Measurements from ENCODE around the gene FKBP10. TPM values are rescaled to one million over a fixed set of nuclear protein-coding genes. Genes with fewer than 3 reads are reported as not detected.

The FKBP10 gene
- total and polyA plus RNA-seq, 9 donors, result 113 to 226 (median 153) TPM

DNA sequence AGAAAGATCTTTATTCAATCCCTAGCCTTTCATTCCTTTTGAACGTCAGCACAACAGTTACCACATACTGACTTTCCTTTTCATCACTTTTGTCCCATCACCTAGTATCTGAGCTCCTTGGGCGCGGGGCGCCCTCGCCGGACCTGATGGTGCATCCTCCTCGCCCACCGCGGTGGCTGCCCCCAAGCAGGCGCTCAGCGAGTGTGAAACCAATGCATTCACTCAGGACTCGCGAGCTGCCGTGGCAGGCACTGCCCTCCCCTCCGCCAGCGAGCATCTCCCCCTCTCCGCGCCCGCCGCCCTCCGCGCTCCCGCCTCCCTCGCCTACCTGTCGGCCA lies 51.7 kb downstream of the FKBP10 start:
- Histone ChIP-seq H3K4me1 (ENCODE audit: control insufficient read depth, insufficient read depth, low read length) (peaks cover 18% of the 10 kb centered on the region), H3K4me3 (ENCODE audit: low read length) (peak overlapping the region; percentile 74), H3K36me3 (ENCODE audit: control insufficient read depth, insufficient read depth, low read length) (peaks cover 22% of the 10 kb centered on the region), H3K27me3 (ENCODE audit: control insufficient read depth, insufficient read depth, low read length) (no peaks in the 10 kb centered on the region), H3K27ac (ENCODE audit: low read length) (peak overlapping the region; percentile 91), H3K9me3 (replicated peaks; ENCODE audit: control insufficient read depth, low read depth, low read length) (no peaks in the 10 kb centered on the region)
- WGBS (ENCODE audit: insufficient coverage), result 0% methylated on average over 25 of the region's 25 CpGs
- no peak for DNase-seq

DNA sequence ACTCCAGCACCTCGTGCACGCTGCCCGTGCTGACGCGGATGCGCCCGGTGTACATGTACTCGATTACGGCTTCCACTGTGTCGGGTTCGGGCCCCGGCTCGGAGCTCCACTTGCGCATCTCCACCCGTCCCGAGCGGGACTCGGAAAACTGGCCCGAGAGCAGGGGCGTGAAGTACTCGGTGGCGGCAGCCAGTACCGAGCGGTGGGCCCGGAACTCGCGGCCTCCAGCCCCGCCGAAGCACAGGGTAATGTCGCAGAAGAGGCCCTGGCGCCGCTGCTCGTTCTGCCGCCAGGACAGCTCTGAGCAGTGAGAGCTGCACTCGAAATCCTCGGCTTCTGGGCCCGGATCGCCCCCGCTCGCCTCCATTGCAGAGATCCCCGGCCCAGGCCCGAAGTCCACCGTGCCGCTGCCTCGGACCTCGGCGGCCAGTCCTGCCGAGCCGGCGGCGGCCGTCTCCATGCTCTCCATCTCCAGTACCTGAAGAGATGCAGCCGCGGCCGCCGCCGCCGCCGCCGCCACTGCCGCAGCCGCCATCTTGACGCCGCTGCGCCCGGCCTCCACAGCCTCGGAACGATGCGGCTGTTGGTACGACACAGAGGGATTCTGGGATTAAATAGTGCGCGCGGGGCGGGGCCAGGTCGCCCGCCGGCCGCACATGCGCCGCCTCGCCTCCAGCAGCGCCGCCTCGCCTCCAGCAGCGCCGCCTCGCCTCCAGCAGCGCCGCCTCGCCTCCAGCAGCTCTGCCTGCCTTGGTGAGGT lies 52.2 kb downstream of the FKBP10 start, which contains the start of gene KLHL11:
Gene KLHL11 (minus strand): TSS at position 588 of the 760 bp plus-strand sequence. CDS start 53 bp downstream, at position 535.
- WGBS (ENCODE audit: insufficient coverage), result under 1% methylated on average over 90 of the region's 90 CpGs
- Histone ChIP-seq H3K27me3 (ENCODE audit: control insufficient read depth, insufficient read depth, low read length) (no peaks in the 10 kb centered on the region), H3K27ac (ENCODE audit: low read length) (peak within 1 kb of the TSS; percentile 91), H3K36me3 (ENCODE audit: control insufficient read depth, insufficient read depth, low read length) (peaks cover 28% of the 10 kb centered on the region), H3K9me3 (replicated peaks; ENCODE audit: control insufficient read depth, low read depth, low read length) (no peaks in the 10 kb centered on the region), H3K4me3 (ENCODE audit: low read length) (peak within 1 kb of the TSS; percentile 74), H3K4me1 (ENCODE audit: control insufficient read depth, insufficient read depth, low read length) (peaks cover 18% of the 10 kb centered on the region)
- peak; percentile 96 for DNase-seq

DNA sequence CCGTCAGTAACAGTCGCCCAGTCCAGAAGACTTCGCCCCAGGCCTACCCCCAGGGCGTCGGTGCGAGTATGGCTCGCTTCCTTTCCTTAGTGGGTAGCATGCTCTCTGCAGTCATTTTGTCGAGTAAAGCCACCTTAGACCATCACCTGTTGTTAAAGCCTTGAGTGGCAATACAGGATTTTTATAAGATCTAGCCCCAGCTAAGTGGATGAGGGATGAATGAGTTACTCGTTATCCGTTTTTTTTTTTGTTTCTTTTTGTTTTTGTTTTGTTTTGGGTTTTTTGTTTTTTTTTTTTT lies 52.7 kb downstream of the FKBP10 start:
- Histone ChIP-seq H3K27ac (ENCODE audit: low read length) (peak overlapping the region; percentile 66), H3K9me3 (replicated peaks; ENCODE audit: control insufficient read depth, low read depth, low read length) (no peaks in the 10 kb centered on the region)
- 0% methylated on average over 6 of the region's 10 CpGs for WGBS (ENCODE audit: insufficient coverage)

DNA sequence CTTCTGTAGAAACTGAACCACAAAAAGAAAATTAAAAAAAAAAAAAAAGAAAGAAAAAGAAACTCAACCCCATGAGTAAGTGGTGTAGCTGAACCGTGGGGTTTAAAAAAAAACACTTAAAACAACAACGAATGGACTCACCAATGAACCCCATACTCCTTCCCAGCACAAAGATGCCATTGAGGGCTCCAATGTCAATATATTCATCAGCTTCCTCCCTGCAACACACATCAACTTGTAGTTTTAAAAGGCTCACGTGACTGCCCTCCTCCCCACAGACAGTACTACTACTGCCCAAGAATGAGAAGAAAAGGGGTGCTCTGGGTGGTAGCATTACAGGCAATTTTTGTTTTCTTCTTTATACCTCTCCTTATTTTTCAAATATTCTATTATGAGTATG lies 55.8 kb downstream of the FKBP10 start:
- H3K36me3 ChIP-seq (ENCODE audit: control insufficient read depth, insufficient read depth, low read length), result peaks cover 59% of the 10 kb centered on the region
- 89% methylated on average over 1 of the region's 3 CpGs for WGBS (ENCODE audit: insufficient coverage)
- H3K4me3 ChIP-seq (ENCODE audit: low read length), result no peak overlapping the region
- H3K9me3 ChIP-seq (replicated peaks; ENCODE audit: control insufficient read depth, low read depth, low read length), result no peaks in the 10 kb centered on the region
- H3K27me3 ChIP-seq (ENCODE audit: control insufficient read depth, insufficient read depth, low read length), result no peaks in the 10 kb centered on the region
- H3K4me1 ChIP-seq (ENCODE audit: control insufficient read depth, insufficient read depth, low read length), result peaks cover 9% of the 10 kb centered on the region
- no peak for DNase-seq
- no peak overlapping the region for H3K27ac ChIP-seq (ENCODE audit: low read length)

More for the DNA sequence above, 52.7 kb downstream of the FKBP10 start:
- peak overlapping the region; percentile 44 for H3K4me3 ChIP-seq (ENCODE audit: low read length)
- peaks cover 33% of the 10 kb centered on the region for H3K36me3 ChIP-seq (ENCODE audit: control insufficient read depth, insufficient read depth, low read length)
- H3K4me1 ChIP-seq (ENCODE audit: control insufficient read depth, insufficient read depth, low read length), result peaks cover 18% of the 10 kb centered on the region
- H3K27me3 ChIP-seq (ENCODE audit: control insufficient read depth, insufficient read depth, low read length), result no peaks in the 10 kb centered on the region
- DNase-seq, result no peak

DNA sequence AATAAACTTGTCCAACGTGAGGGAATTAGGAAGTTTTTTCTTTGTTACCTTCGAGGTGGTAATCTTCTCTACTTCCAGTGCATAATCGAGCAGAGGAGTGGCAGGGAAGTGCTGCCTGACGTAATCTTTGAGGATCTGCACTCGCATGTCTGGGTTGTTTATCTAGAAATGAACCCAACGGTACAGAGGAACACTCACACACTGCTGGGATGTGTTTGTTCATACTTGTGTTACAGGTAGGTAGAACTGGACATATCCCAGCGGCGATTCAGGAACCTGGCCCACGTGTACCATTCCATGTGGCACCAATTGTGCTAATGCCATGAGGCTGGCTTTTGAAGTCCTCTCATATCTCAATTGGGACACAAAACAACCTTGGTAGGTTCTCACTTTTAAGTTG lies 56.6 kb downstream of the FKBP10 start:
- no peak for DNase-seq
- 92% methylated on average over 6 of the region's 9 CpGs for WGBS (ENCODE audit: insufficient coverage)
- no peak overlapping the region for H3K27ac ChIP-seq (ENCODE audit: low read length)
- H3K4me3 ChIP-seq (ENCODE audit: low read length), result no peak overlapping the region
- H3K4me1 ChIP-seq (ENCODE audit: control insufficient read depth, insufficient read depth, low read length), result peaks cover 2% of the 10 kb centered on the region
- H3K9me3 ChIP-seq (replicated peaks; ENCODE audit: control insufficient read depth, low read depth, low read length), result no peaks in the 10 kb centered on the region
- H3K27me3 ChIP-seq (ENCODE audit: control insufficient read depth, insufficient read depth, low read length), result no peaks in the 10 kb centered on the region
- peaks cover 68% of the 10 kb centered on the region for H3K36me3 ChIP-seq (ENCODE audit: control insufficient read depth, insufficient read depth, low read length)

DNA sequence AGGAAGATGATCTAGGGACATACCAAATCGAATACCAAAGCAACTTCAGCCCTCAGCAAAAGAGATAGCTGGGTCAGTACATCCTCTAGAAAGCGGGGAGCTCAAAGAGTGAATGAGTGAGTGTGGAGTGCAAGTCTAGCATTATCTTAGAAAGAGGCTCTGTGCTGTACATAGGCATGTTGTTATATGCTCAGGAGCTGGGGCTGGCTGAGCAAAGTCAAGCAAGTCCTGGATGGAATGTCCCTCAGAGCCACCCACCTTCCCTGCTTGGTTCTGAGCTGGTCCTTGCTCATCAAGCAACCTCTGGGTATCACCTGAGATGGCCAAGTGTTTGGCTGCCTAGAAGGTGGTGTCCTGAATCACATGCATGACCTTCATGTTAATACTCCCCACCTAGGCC lies 57.3 kb downstream of the FKBP10 start:
- H3K27ac ChIP-seq (ENCODE audit: low read length), result no peak overlapping the region
- no peaks in the 10 kb centered on the region for H3K9me3 ChIP-seq (replicated peaks; ENCODE audit: control insufficient read depth, low read depth, low read length)
- no peaks in the 10 kb centered on the region for H3K27me3 ChIP-seq (ENCODE audit: control insufficient read depth, insufficient read depth, low read length)
- peaks cover 68% of the 10 kb centered on the region for H3K36me3 ChIP-seq (ENCODE audit: control insufficient read depth, insufficient read depth, low read length)
- no CpG with 5 or more reads among the region's 2 CpGs for WGBS (ENCODE audit: insufficient coverage)
- no peak overlapping the region for H3K4me3 ChIP-seq (ENCODE audit: low read length)
- H3K4me1 ChIP-seq (ENCODE audit: control insufficient read depth, insufficient read depth, low read length), result peaks cover 2% of the 10 kb centered on the region
- no peak for DNase-seq

DNA sequence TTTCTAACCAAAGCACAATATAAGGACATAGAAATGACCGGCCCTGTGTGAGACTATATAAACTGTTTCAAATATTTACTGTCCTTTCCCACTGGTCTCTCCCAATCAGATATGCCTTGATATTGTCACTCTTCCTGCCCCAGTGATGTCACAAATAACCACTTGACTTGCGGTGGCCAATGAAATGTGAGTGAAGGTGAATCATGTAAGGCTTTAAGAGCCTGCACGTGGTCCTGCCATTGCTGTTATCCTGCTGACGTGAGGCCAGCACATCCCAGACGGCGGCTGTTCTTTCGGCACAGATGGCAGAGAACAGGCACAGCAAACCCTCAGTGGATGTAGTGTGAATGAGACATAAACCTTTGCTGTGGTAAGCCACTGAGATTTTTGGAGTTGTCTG lies 57.8 kb downstream of the FKBP10 start:
- 84% methylated on average over 5 of the region's 7 CpGs for WGBS (ENCODE audit: insufficient coverage)
- H3K4me3 ChIP-seq (ENCODE audit: low read length), result no peak overlapping the region
- DNase-seq, result no peak
- peaks cover 68% of the 10 kb centered on the region for H3K36me3 ChIP-seq (ENCODE audit: control insufficient read depth, insufficient read depth, low read length)
- no peaks in the 10 kb centered on the region for H3K4me1 ChIP-seq (ENCODE audit: control insufficient read depth, insufficient read depth, low read length)
- no peak overlapping the region for H3K27ac ChIP-seq (ENCODE audit: low read length)
- no peaks in the 10 kb centered on the region for H3K9me3 ChIP-seq (replicated peaks; ENCODE audit: control insufficient read depth, low read depth, low read length)
- H3K27me3 ChIP-seq (ENCODE audit: control insufficient read depth, insufficient read depth, low read length), result no peaks in the 10 kb centered on the region

DNA sequence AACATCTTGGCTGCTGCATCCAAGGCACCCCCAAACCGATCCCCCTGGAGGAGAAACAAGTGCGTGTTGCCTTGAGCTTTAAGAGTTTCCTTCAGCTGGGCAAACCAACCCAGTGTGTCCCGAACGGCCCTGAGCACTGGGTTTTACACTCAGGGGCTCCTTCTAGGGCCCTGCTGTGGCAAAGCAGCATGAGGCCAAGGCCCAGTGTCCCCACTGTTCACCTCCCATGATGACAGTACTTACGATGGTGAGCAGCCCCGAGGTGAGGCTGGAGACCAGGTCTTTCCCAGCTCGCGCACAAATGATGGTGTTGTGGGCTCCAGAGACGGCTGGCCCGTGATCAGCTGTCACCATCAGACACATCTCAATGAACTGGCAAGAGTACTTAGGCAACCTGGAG lies 59.0 kb downstream of the FKBP10 start:
- Histone ChIP-seq H3K4me3 (ENCODE audit: low read length) (no peak overlapping the region), H3K9me3 (replicated peaks; ENCODE audit: control insufficient read depth, low read depth, low read length) (no peaks in the 10 kb centered on the region), H3K36me3 (ENCODE audit: control insufficient read depth, insufficient read depth, low read length) (peaks cover 64% of the 10 kb centered on the region), H3K27ac (ENCODE audit: low read length) (no peak overlapping the region), H3K27me3 (ENCODE audit: control insufficient read depth, insufficient read depth, low read length) (no peaks in the 10 kb centered on the region), H3K4me1 (ENCODE audit: control insufficient read depth, insufficient read depth, low read length) (no peaks in the 10 kb centered on the region)
- no peak for DNase-seq
- WGBS (ENCODE audit: insufficient coverage), result 95% methylated on average over 6 of the region's 10 CpGs

Other genes starting within 250 kb of the FKBP10 start
- not detected for gene KRT9, start 240.9 kb upstream of the FKBP10 start, total RNA-seq
- under 1 TPM in 1 of 8 donors, not detected in 7; 0.12 TPM for gene KRT9, start 240.9 kb upstream of the FKBP10 start, polyA plus RNA-seq (ENCODE audit: insufficient read depth in 1 of 8, insufficient read length in 8 of 8, low replicate concordance in 1 of 8)
- gene KRT14, start 226.1 kb upstream of the FKBP10 start, total RNA-seq, result 0.04 TPM
- gene KRT14, start 226.1 kb upstream of the FKBP10 start, polyA plus RNA-seq (ENCODE audit: insufficient read depth in 1 of 8, insufficient read length in 8 of 8, low replicate concordance in 1 of 8), result 10 to 100 TPM in 1 of 8 donors, 1 to 10 TPM in 1, under 1 TPM in 5, not detected in 1; 0.24 to 49.4 (median 0.61) TPM
- not detected for gene KRT16, start 200.2 kb upstream of the FKBP10 start, total RNA-seq
- gene KRT16, start 200.2 kb upstream of the FKBP10 start, polyA plus RNA-seq (ENCODE audit: insufficient read depth in 1 of 8, insufficient read length in 8 of 8, low replicate concordance in 1 of 8), result under 1 TPM in 1 of 8 donors, not detected in 7; 0.83 TPM
- 1.6 TPM for gene KRT17, start 188.4 kb upstream of the FKBP10 start, total RNA-seq
- 100 to 1,000 TPM in 1 of 8 donors, 10 to 100 TPM in 1, 1 to 10 TPM in 4, under 1 TPM in 2; 0.72 to 243 (median 1.6) TPM for gene KRT17, start 188.4 kb upstream of the FKBP10 start, polyA plus RNA-seq (ENCODE audit: insufficient read depth in 1 of 8, insufficient read length in 8 of 8, low replicate concordance in 1 of 8)
- 224 TPM for gene EIF1, start 124.1 kb upstream of the FKBP10 start, total RNA-seq
- gene EIF1, start 124.1 kb upstream of the FKBP10 start, polyA plus RNA-seq (ENCODE audit: insufficient read depth in 1 of 8, insufficient read length in 8 of 8, low replicate concordance in 1 of 8), result 100 to 1,000 TPM; 764 to 855 (median 812) TPM
- gene GAST, start 100.7 kb upstream of the FKBP10 start, total RNA-seq, result not detected
- under 1 TPM in 1 of 8 donors, not detected in 7; 0.79 TPM for gene GAST, start 100.7 kb upstream of the FKBP10 start, polyA plus RNA-seq (ENCODE audit: insufficient read depth in 1 of 8, insufficient read length in 8 of 8, low replicate concordance in 1 of 8)
- 0.04 TPM for gene HAP1, start 78.4 kb upstream of the FKBP10 start, total RNA-seq
- under 1 TPM in 4 of 8 donors, not detected in 4; 0.04 to 0.09 (median 0.05) TPM for gene HAP1, start 78.4 kb upstream of the FKBP10 start, polyA plus RNA-seq (ENCODE audit: insufficient read depth in 1 of 8, insufficient read length in 8 of 8, low replicate concordance in 1 of 8)
- gene JUP, start 26.3 kb upstream of the FKBP10 start, total RNA-seq, result 18.6 TPM
- gene JUP, start 26.3 kb upstream of the FKBP10 start, polyA plus RNA-seq (ENCODE audit: insufficient read depth in 1 of 8, insufficient read length in 8 of 8, low replicate concordance in 1 of 8), result 10 to 100 TPM; 27.6 to 65.2 (median 37.3) TPM
- gene P3H4, start 1.1 kb upstream of the FKBP10 start, total RNA-seq, result 39.7 TPM
- gene P3H4, start 1.1 kb upstream of the FKBP10 start, polyA plus RNA-seq (ENCODE audit: insufficient read depth in 1 of 8, insufficient read length in 8 of 8, low replicate concordance in 1 of 8), result 10 to 100 TPM; 35.5 to 68.4 (median 47.0) TPM
- gene NT5C3B, start 23.2 kb downstream of the FKBP10 start, total RNA-seq, result 54.8 TPM
- 10 to 100 TPM; 36.8 to 60.1 (median 47.9) TPM for gene NT5C3B, start 23.2 kb downstream of the FKBP10 start, polyA plus RNA-seq (ENCODE audit: insufficient read depth in 1 of 8, insufficient read length in 8 of 8, low replicate concordance in 1 of 8)
- 0.09 TPM for gene KLHL10, start 24.8 kb downstream of the FKBP10 start, total RNA-seq
- gene KLHL10, start 24.8 kb downstream of the FKBP10 start, polyA plus RNA-seq (ENCODE audit: insufficient read depth in 1 of 8, insufficient read length in 8 of 8, low replicate concordance in 1 of 8), result under 1 TPM in 7 of 8 donors, not detected in 1; 0.08 to 0.51 (median 0.23) TPM
- gene KLHL11, start 52.4 kb downstream of the FKBP10 start, total RNA-seq, result 15.8 TPM
- 1 to 10 TPM; 3.2 to 6.3 (median 5.2) TPM for gene KLHL11, start 52.4 kb downstream of the FKBP10 start, polyA plus RNA-seq (ENCODE audit: insufficient read depth in 1 of 8, insufficient read length in 8 of 8, low replicate concordance in 1 of 8)
- 39.6 TPM for gene ACLY, start 105.9 kb downstream of the FKBP10 start, total RNA-seq
- 10 to 100 TPM; 46.3 to 81.6 (median 60.5) TPM for gene ACLY, start 105.9 kb downstream of the FKBP10 start, polyA plus RNA-seq (ENCODE audit: insufficient read depth in 1 of 8, insufficient read length in 8 of 8, low replicate concordance in 1 of 8)
- 0.44 TPM for gene ODAD4, start 117.6 kb downstream of the FKBP10 start, total RNA-seq
- gene ODAD4, start 117.6 kb downstream of the FKBP10 start, polyA plus RNA-seq (ENCODE audit: insufficient read depth in 1 of 8, insufficient read length in 8 of 8, low replicate concordance in 1 of 8), result 1 to 10 TPM in 3 of 8 donors, under 1 TPM in 5; 0.71 to 1.9 (median 0.97) TPM
- gene CNP, start 153.8 kb downstream of the FKBP10 start, total RNA-seq, result 25.8 TPM
- 10 to 100 TPM; 38.8 to 77.5 (median 51.8) TPM for gene CNP, start 153.8 kb downstream of the FKBP10 start, polyA plus RNA-seq (ENCODE audit: insufficient read depth in 1 of 8, insufficient read length in 8 of 8, low replicate concordance in 1 of 8)
- gene DNAJC7, start 204.4 kb downstream of the FKBP10 start, total RNA-seq, result 58.3 TPM
- gene DNAJC7, start 204.4 kb downstream of the FKBP10 start, polyA plus RNA-seq (ENCODE audit: insufficient read depth in 1 of 8, insufficient read length in 8 of 8, low replicate concordance in 1 of 8), result 100 to 1,000 TPM in 4 of 8 donors, 10 to 100 TPM in 4; 87.0 to 113 (median 102) TPM
- gene NKIRAS2, start 207.1 kb downstream of the FKBP10 start, total RNA-seq, result 35.0 TPM
- 10 to 100 TPM; 36.7 to 55.8 (median 49.0) TPM for gene NKIRAS2, start 207.1 kb downstream of the FKBP10 start, polyA plus RNA-seq (ENCODE audit: insufficient read depth in 1 of 8, insufficient read length in 8 of 8, low replicate concordance in 1 of 8)
- gene C17orf113, start 237.6 kb downstream of the FKBP10 start, total RNA-seq, result 1.5 TPM
- gene C17orf113, start 237.6 kb downstream of the FKBP10 start, polyA plus RNA-seq (ENCODE audit: insufficient read depth in 1 of 8, insufficient read length in 8 of 8, low replicate concordance in 1 of 8), result 1 to 10 TPM in 7 of 8 donors, under 1 TPM in 1; 0.93 to 1.8 (median 1.3) TPM